Measurements from ENCODE around the gene WDR38. TPM values are rescaled to one million over a fixed set of nuclear protein-coding genes. Genes with fewer than 3 reads are reported as not detected.
"Not testable (repeated sequence)": the region's sequence is repeated elsewhere in the genome, so short reads cannot be mapped to it uniquely, and the experiment has no call there.

WDR38 gene
- total RNA-seq, 4 donors from 2014 or later = 0.33 to 1.5 (median 0.79) TPM; not detected in 1

- no peaks in the 10 kb centered on the region for H3K9me3 ChIP-seq
- H3K4me3 ChIP-seq (replicated peaks in 1 of 3) = no peak overlapping the region
- intact Hi-C loops (cut with DNase I) = loop anchor here (5.0 kb wide), 1 partner anchor 58 kb away; the partner anchor contains the start of gene OLFML2A
- peaks cover 13 to 38% of the 10 kb centered on the region in 2 donors for H3K4me1 ChIP-seq
- TF ChIP-seq CTCF (IDR thresholded peaks at IDR 0.05) (no peak), POLR2A (IDR thresholded peaks at IDR 0.05) (no peak)
- H3K27ac ChIP-seq = peak overlapping the region; percentile 32 to 87 (median 60)
- no peaks in the 10 kb centered on the region for H3K36me3 ChIP-seq
- no peaks in the 10 kb centered on the region for H3K27me3 ChIP-seq
- DNase-seq = peak; percentile 95 to 97
- 19 to 21% methylated on average over 6 to 12 of the region's 13 CpGs for WGBS, 2 donors
Measured at GRCh38 chr9:124835026-124835557, 18.2 kb upstream of the WDR38 start.

- not testable (repeated sequence) for H3K27ac ChIP-seq; H3K36me3 ChIP-seq; H3K4me3 ChIP-seq (replicated peaks in 1 of 3); DNase-seq; H3K27me3 ChIP-seq; H3K9me3 ChIP-seq
- intact Hi-C loops (cut with DNase I) = loop anchor here (5.0 kb wide), 1 partner anchor 61 kb away; the partner anchor contains the start of gene OLFML2A
- H3K4me1 ChIP-seq = peaks cover 17 to 26% of the 10 kb centered on the region in 2 donors
- WGBS, 2 donors = 72 to 83% methylated on average over 5 of the region's 5 CpGs
Measured at GRCh38 chr9:124838132-124838531, 15.1 kb upstream of the WDR38 start.

- DNase-seq; H3K36me3 ChIP-seq; H3K4me3 ChIP-seq (replicated peaks in 1 of 3); H3K27ac ChIP-seq; H3K27me3 ChIP-seq; H3K9me3 ChIP-seq: not testable (repeated sequence)
- intact Hi-C loops (cut with DNase I) = loop anchor here (5.0 kb wide), 1 partner anchor 61 kb away; the partner anchor contains the start of gene OLFML2A
- peaks cover 17 to 30% of the 10 kb centered on the region in 2 donors for H3K4me1 ChIP-seq
- WGBS, 2 donors = 65 to 80% methylated on average over 5 to 20 of the region's 52 CpGs
Measured at GRCh38 chr9:124838567-124839275, 14.5 kb upstream of the WDR38 start.

- peak in 4 of 6 experiments; percentile 21 to 42 (median 24) for TF ChIP-seq CTCF (IDR thresholded peaks at IDR 0.05)
- no peak for TF ChIP-seq POLR2A (IDR thresholded peaks at IDR 0.05)
- Histone ChIP-seq H3K4me3 (replicated peaks in 1 of 3) (no peak overlapping the region), H3K36me3 (no peaks in the 10 kb centered on the region), H3K4me1 (peaks cover 13 to 34% of the 10 kb centered on the region in 2 donors), H3K27me3 (no peaks in the 10 kb centered on the region), H3K27ac (no peak overlapping the region), H3K9me3 (no peaks in the 10 kb centered on the region)
- WGBS, 2 donors = 80 to 82% methylated on average over 10 to 11 of the region's 12 CpGs
- intact Hi-C loops (cut with DNase I) = loop anchor here (5.0 kb wide), 1 partner anchor 62 kb away; the partner anchor contains the start of gene OLFML2A
- DNase-seq = no peak
Measured at GRCh38 chr9:124839612-124840299, 13.5 kb upstream of the WDR38 start.

- intact Hi-C loops (cut with DNase I) = no loop called here
- TF ChIP-seq POLR2A (IDR thresholded peaks at IDR 0.05) = no peak
- no peak for TF ChIP-seq CTCF (IDR thresholded peaks at IDR 0.05)
- Histone ChIP-seq H3K4me3 (replicated peaks in 1 of 3) (no peak overlapping the region), H3K27me3 (no peaks in the 10 kb centered on the region), H3K9me3 (no peaks in the 10 kb centered on the region), H3K36me3 (no peaks in the 10 kb centered on the region), H3K27ac (no peak overlapping the region), H3K4me1 (peaks cover 7 to 28% of the 10 kb centered on the region in 2 donors)
- DNase-seq = no peak
- 73 to 88% methylated on average over 5 to 13 of the region's 18 CpGs for WGBS, 2 donors
Measured at GRCh38 chr9:124840300-124840833, 12.9 kb upstream of the WDR38 start.

All from thyroid gland (tissue), 4 donors.